AG09309 (cell line): ENCODE measurements around the gene PAAF1.

Experiments
- DNase-seq: peaks from one replicate; pipeline ENCODE4 v3.0.0-alpha.2; 2010; ENCODE audit warnings: low read depth
- H3K4me3 ChIP-seq: 2 replicates; pipeline ENCODE4 v1.5.1; 2011; ENCODE audit warnings: mild to moderate bottlenecking, low read depth, low read length, moderate library complexity; ENCODE audit not compliant: control insufficient read depth
- TF ChIP-seq, protein P1 (sequence below): IDR thresholded peaks from 2 replicates; pipeline ENCODE4 v1.5.1; 2011; ENCODE audit warnings: mild to moderate bottlenecking, low read depth, low read length, inconsistent platforms; ENCODE audit not compliant: insufficient read depth, control insufficient read depth; ENCODE audit errors: missing control alignments

PAAF1 gene

DNA sequence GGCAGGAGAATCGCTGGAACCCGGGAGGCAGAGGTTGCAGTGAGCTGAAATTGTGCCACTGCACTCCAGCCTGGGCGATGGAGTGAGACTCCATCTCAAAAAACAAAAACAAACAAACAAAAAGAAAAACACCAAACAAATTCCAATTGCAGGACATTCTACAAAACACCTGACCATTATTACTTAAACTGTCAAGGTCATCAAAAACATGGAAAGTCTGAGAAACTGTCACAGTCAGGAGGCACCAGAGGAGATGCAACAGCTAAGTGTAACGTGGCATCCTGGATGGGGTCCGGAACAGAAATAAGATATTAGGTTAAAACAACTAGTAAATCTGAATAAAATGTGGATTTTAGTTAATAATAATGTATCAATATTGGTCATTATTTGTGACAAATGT is 73.1 kb downstream of the PAAF1 start:
- H3K4me3 ChIP-seq, result no peak overlapping the region
- no peak for DNase-seq
- TF ChIP-seq, protein P1, sequence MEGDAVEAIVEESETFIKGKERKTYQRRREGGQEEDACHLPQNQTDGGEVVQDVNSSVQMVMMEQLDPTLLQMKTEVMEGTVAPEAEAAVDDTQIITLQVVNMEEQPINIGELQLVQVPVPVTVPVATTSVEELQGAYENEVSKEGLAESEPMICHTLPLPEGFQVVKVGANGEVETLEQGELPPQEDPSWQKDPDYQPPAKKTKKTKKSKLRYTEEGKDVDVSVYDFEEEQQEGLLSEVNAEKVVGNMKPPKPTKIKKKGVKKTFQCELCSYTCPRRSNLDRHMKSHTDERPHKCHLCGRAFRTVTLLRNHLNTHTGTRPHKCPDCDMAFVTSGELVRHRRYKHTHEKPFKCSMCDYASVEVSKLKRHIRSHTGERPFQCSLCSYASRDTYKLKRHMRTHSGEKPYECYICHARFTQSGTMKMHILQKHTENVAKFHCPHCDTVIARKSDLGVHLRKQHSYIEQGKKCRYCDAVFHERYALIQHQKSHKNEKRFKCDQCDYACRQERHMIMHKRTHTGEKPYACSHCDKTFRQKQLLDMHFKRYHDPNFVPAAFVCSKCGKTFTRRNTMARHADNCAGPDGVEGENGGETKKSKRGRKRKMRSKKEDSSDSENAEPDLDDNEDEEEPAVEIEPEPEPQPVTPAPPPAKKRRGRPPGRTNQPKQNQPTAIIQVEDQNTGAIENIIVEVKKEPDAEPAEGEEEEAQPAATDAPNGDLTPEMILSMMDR, result no peak

GRCh38 chr11:73950869-73951710 is 74.3 kb downstream of the PAAF1 start, which contains the start of gene DNAJB13:
TSS of gene DNAJB13 (plus strand) at chr11:73951026. CDS start at chr11:73951070, 44 bp downstream.
- H3K4me3 ChIP-seq, result no peak within 1 kb of the TSS
- DNase-seq, result no peak
- TF ChIP-seq, protein P1, result no peak

- no peak overlapping the region for H3K4me3 ChIP-seq
- TF ChIP-seq, protein P1, result no peak
- DNase-seq, result no peak
These were observed 75.0 kb downstream of the PAAF1 start for GRCh38 chr11:73951797-73952196.

GRCh38 chr11:73956876-73957653 is 80.3 kb downstream of the PAAF1 start:
- no peak overlapping the region for H3K4me3 ChIP-seq
- no peak for DNase-seq
- TF ChIP-seq, protein P1, result no peak

- no peak for DNase-seq
- H3K4me3 ChIP-seq, result no peak overlapping the region
- TF ChIP-seq, protein P1, result no peak
These were observed 81.0 kb downstream of the PAAF1 start for GRCh38 chr11:73957654-73958361.

DNA sequence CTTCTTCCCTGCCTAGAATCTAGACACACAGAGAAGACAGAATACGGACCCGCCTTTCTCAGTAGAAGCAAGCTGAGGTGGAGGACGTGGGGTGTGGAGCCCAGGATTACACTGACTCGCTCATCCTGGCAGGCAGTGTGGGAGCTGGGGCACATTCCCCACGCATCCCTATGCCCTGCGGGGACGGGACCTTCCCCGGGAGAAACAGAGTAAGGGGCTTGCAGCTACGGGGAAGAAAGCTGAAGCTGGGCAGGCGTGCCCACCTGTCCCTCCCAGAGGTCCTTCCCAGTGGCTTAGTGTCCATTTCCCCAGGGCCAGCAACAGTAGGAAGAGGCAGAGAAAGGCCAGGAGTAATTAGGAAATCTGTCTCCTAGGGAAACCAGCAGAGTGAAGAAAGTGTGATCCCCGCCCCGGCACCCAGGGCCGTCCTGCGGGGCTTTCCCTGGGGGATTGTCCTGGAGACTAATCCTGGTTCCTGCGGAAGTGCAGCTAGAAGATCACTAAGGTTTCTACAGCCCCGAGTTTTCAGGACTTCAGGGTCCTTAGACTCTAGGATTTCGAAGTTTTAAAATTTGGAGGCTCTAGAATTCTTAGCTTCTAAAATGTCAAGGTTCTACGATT is 81.8 kb downstream of the PAAF1 start:
- TF ChIP-seq, protein P1, result no peak
- no peak for DNase-seq
- no peak overlapping the region for H3K4me3 ChIP-seq
